ENCODE data around the gene QARS1. TPM values are rescaled to one million over a fixed set of nuclear protein-coding genes. Genes with fewer than 3 reads are reported as not detected.

QARS1 gene
- total RNA-seq, 1 experiment from 2014 or later: 312 TPM

Other genes starting within 250 kb of the QARS1 start
- 14.6 and 18.4 TPM in 2 replicates for gene SLC25A20, start 205.9 kb downstream of the QARS1 start, total RNA-seq (2014; rRNA removed; shearing (Covaris generic))
- 120 and 125 TPM in 2 replicates for gene ARIH2, start 185.9 kb downstream of the QARS1 start, total RNA-seq (2014; rRNA removed; shearing (Covaris generic))
- gene P4HTM, start 114.5 kb downstream of the QARS1 start, total RNA-seq (2014; rRNA removed; shearing (Covaris generic)): 17.6 and 22.4 TPM in 2 replicates
- gene WDR6, start 97.4 kb downstream of the QARS1 start, total RNA-seq (2014; rRNA removed; shearing (Covaris generic)): 141 and 151 TPM in 2 replicates
- gene DALRD3, start 86.2 kb downstream of the QARS1 start, total RNA-seq (2014; rRNA removed; shearing (Covaris generic)): 55.5 and 65.9 TPM in 2 replicates
- 81.2 and 94.8 TPM in 2 replicates for gene NDUFAF3, start 82.6 kb downstream of the QARS1 start, total RNA-seq (2014; rRNA removed; shearing (Covaris generic))
- 409 and 490 TPM in 2 replicates for gene IMPDH2, start 75.4 kb downstream of the QARS1 start, total RNA-seq (2014; rRNA removed; shearing (Covaris generic))
- 118 and 137 TPM in 2 replicates for gene QRICH1, start 10.7 kb downstream of the QARS1 start, total RNA-seq (2014; rRNA removed; shearing (Covaris generic))
- 64.4 and 73.0 TPM in 2 replicates for gene USP19, start 16.1 kb upstream of the QARS1 start, total RNA-seq (2014; rRNA removed; shearing (Covaris generic))
- 81.1 and 87.3 TPM in 2 replicates for gene LAMB2, start 28.3 kb upstream of the QARS1 start, total RNA-seq (2014; rRNA removed; shearing (Covaris generic))
- 37.1 and 46.4 TPM in 2 replicates for gene CCDC71, start 61.6 kb upstream of the QARS1 start, total RNA-seq (2014; rRNA removed; shearing (Covaris generic))
- gene KLHDC8B, start 66.8 kb upstream of the QARS1 start, total RNA-seq (2014; rRNA removed; shearing (Covaris generic)): 19.8 and 27.7 TPM in 2 replicates
- gene C3orf62, start 172.5 kb upstream of the QARS1 start, total RNA-seq (2014; rRNA removed; shearing (Covaris generic)): 0.80 and 1.3 TPM in 2 replicates
- gene USP4, start 235.3 kb upstream of the QARS1 start, total RNA-seq (2014; rRNA removed; shearing (Covaris generic)): 9.6 and 10.7 TPM in 2 replicates